PFSK-1 (cell line): Measurements from ENCODE around the gene DUSP16.

Source experiments
- FOXP2 ChIP-seq: optimal IDR thresholded peaks from 2 replicates; pipeline ENCODE3; 2011; ENCODE audit warnings: borderline replicate concordance, control low read depth, inconsistent platforms; ENCODE audit not compliant: insufficient read depth; ENCODE audit errors: extremely low read length, extremely low read depth
- POLR2AphosphoS5 ChIP-seq: IDR thresholded peaks from 2 replicates; pipeline ENCODE4 v1.6.1; 2012; ENCODE audit warnings: low read depth, mild to moderate bottlenecking, control low read depth, low read length, moderate library complexity
- REST ChIP-seq, 2 experiments: IDR thresholded peaks; 2 replicates each; pipeline versions ENCODE4 v1.6.1 to v1.8.0; 2011 to 2012; ENCODE audit warnings: low read depth in 2 of 2, low read length in 2 of 2, control low read depth in 1 of 2, inconsistent platforms in 1 of 2, mild to moderate bottlenecking in 1 of 2, moderate library complexity in 1 of 2; ENCODE audit not compliant: insufficient read depth in 1 of 2
- SIN3A ChIP-seq: IDR thresholded peaks from 2 replicates; pipeline ENCODE4 v1.6.1; 2012; ENCODE audit warnings: mild to moderate bottlenecking, low read length, moderate library complexity, borderline replicate concordance; ENCODE audit not compliant: insufficient read depth
- TAF1 ChIP-seq: IDR thresholded peaks from 2 replicates; pipeline ENCODE4 v1.6.1; 2012; ENCODE audit warnings: low read length, control low read depth, borderline replicate concordance; ENCODE audit not compliant: insufficient read depth

Gene DUSP16

GRCh38 chr12:12482959-12483358, 79.7 kb downstream of the DUSP16 start:
- TF ChIP-seq SIN3A: no peak
- no peak for TF ChIP-seq POLR2AphosphoS5
- TF ChIP-seq REST (IDR thresholded peaks at IDR 0.05; ENCODE audit: insufficient read depth in 1 of 2, low read depth in 2 of 2, low read length in 2 of 2): no peak
- no peak for TF ChIP-seq TAF1
- no peak for TF ChIP-seq FOXP2

GRCh38 chr12:12482150-12482761, 80.4 kb downstream of the DUSP16 start:
- TF ChIP-seq REST (IDR thresholded peaks at IDR 0.05; ENCODE audit: insufficient read depth in 1 of 2, low read depth in 2 of 2, low read length in 2 of 2) (no peak), POLR2AphosphoS5 (no peak), TAF1 (no peak)

- TF ChIP-seq SIN3A (no peak), FOXP2 (no peak), REST (IDR thresholded peaks at IDR 0.05; ENCODE audit: insufficient read depth in 1 of 2, low read depth in 2 of 2, low read length in 2 of 2) (no peak), POLR2AphosphoS5 (no peak), TAF1 (no peak)
Measured at GRCh38 chr12:12481631-12482030, 81.0 kb downstream of the DUSP16 start.

GRCh38 chr12:12480074-12480473, 82.6 kb downstream of the DUSP16 start:
- TF ChIP-seq REST (IDR thresholded peaks at IDR 0.05; ENCODE audit: insufficient read depth in 1 of 2, low read depth in 2 of 2, low read length in 2 of 2): no peak

GRCh38 chr12:12477532-12477890, 85.2 kb downstream of the DUSP16 start:
- TF ChIP-seq SIN3A (no peak), POLR2AphosphoS5 (no peak), FOXP2 (no peak), REST (IDR thresholded peaks at IDR 0.05; ENCODE audit: insufficient read depth in 1 of 2, low read depth in 2 of 2, low read length in 2 of 2) (no peak), TAF1 (no peak)
